Activated CD8-positive, alpha-beta memory T cell treated with anti-CD3 and anti-CD28 coated beads for 48 hours (primary cell): ENCODE measurements around the gene DMAP1.
"Not testable (repeated sequence)": the region's sequence is repeated elsewhere in the genome, so short reads cannot be mapped to it uniquely, and the experiment has no call there.

ENCODE experiments used
- DNase-seq, 3 experiments: peaks; one replicate each; pipeline ENCODE4 v3.0.0-alpha.2; 2020; ENCODE audit warnings: low read depth in 2 of 3, low spot score in 2 of 3

Gene DMAP1, protein sequence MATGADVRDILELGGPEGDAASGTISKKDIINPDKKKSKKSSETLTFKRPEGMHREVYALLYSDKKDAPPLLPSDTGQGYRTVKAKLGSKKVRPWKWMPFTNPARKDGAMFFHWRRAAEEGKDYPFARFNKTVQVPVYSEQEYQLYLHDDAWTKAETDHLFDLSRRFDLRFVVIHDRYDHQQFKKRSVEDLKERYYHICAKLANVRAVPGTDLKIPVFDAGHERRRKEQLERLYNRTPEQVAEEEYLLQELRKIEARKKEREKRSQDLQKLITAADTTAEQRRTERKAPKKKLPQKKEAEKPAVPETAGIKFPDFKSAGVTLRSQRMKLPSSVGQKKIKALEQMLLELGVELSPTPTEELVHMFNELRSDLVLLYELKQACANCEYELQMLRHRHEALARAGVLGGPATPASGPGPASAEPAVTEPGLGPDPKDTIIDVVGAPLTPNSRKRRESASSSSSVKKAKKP

DNA sequence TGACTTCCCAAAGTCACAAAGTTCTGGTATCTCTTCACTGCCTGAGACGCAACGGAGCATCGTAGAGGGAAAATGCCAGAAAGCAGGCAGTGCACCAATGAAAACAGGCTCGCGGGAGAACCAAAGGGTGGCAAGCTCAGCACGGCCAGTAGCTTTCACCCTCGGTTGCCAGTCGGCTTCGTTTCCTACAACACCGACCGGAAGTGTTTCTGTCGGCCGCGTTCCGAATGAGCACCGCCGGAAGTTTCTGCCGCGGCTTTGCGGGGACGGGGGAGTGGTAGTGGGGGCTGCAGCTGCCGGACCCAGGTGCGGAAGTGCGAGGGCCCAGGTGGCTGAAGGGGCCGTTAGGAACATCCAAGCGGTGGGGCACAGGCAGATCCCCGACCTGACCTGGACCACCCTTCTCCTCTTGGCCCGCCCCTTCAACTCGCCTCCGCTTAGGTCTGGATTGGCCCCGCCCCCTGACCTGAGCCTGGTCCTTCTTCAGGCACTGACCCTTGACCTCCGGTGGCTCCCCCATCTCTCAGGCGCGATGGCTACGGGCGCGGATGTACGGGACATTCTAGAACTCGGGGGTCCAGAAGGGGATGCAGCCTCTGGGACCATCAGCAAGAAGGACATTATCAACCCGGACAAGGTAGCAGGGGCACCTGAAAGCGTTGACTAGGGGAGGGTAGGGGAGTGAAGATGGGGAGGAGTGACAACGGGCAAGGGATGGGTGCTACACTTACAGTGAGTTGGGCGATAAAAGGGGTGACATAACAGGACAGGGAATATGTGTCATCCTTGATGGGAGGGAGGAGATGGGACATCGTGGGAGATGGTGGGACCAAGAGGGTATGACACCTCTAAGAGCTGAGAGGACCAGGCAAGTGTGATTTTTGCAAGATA is at the start of gene DMAP1:
DMAP1 (plus strand) TSS at position 250 of the 891 bp plus-strand sequence; CDS start at position 533, 283 bp downstream.
- DNase-seq = peak; percentile 72 to 83 (median 76)

DNA sequence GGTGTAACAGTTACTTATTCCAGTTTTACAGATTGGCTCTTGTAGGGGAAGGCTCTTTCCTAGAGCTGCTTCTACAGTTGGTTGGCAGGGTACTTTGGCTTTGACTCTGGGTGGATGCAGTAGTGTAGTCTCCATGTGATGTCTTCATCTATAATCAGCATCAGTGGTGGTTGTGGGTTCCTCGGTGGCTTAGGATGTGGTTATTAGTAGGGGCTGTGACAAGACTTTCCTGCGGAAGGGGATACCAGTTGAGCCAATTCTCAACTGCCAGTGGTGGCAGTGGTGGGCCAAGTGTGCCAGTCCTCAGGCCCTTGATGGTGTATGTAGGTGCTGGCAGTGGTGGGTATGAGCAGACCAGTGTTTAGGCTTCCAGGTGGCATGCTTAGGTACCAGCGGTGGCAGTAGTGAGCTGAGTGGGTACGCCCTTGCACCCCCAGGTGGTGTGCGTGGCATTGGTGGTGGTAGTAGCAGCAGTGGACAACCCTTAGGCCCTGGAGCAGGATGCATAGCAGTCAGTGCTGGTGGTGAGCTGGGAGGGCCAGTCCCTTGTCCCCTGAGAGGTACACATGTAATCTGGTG is 44.7 kb upstream of the DMAP1 start:
- DNase-seq = no peak

DNA sequence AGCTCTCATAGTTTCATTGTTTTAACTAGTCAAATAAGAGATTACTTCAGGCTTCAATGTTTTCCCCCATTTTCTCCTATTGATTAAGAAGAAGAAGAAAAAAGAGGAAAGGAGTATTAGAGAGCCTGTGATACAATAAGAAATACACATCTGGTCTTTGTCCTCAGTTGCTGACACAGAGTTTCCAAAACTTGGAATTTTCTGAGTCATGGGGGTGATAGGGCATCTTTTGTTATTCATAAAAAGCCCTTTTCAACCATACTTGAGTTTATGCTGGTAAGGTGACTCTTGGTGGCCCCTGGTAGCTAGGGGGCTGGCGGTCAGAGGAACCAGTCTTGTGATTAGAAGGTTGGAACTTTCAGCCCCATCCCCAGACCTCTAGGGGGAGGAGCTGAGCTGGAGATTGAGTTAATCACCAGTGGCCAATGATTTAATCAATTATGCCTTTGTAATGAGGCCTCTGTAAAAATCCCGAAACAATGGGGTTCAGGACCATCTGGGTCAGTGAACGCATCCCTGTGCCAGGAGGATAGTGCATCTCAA is 42.9 kb upstream of the DMAP1 start:
- DNase-seq = no peak

DNA sequence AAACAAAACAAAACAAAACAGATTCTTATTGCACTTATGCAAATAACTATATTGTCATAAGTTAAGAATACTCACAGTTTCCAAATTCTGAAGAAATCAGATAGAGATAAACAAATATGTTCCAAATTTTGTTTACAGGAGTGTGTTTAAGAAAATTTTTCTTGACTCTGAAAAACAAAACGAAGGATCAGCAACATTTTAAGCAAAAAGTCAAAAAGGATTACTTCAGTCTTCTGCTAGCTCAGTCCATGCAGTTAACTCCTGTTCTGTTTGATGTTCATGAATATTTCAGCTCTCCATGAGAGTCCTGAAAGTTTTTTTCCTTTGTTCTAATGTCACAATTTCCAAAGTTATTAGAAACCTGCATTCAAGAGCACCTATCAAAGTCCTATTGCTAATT is 38.6 kb upstream of the DMAP1 start:
- no peak for DNase-seq

DNA sequence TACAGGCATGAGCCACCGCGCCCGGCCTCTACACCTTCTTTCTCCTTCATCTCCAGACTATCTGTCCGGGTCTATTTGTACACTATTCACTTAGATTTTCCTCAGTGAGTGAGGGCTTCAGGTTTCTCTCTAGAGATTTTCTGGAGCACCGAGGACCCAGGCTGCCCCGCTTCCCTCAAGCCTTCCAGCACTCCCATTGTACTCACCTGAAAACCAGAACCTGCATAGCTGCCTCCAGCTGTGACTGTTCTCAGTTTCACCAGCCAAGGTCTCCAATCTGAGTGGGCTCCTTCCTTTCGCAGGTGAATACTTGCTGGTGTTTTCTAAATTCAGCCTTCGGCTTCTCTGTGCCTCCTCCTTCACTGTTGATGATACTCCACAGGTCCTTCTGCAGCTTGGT is 12.9 kb upstream of the DMAP1 start:
- DNase-seq = no peak

DNA sequence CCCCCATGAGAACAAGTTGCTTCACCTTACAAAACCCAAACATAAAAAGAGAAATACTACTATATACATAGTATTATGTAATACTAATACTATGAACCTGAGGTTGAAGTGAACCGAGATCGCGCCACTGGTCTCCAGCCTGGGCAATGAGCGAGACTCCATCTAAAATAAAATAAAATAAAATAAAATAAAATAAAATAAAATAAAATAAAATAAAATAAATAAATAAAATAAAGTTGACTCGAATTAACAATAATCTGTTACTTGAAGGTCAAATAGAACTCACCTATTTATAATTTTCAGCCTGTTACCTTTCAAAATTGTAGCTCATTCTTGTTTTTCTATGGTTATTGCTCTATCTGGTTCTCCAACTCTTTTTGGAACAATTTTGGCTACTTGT is 6.7 kb upstream of the DMAP1 start:
- DNase-seq = not testable (repeated sequence)

DNA sequence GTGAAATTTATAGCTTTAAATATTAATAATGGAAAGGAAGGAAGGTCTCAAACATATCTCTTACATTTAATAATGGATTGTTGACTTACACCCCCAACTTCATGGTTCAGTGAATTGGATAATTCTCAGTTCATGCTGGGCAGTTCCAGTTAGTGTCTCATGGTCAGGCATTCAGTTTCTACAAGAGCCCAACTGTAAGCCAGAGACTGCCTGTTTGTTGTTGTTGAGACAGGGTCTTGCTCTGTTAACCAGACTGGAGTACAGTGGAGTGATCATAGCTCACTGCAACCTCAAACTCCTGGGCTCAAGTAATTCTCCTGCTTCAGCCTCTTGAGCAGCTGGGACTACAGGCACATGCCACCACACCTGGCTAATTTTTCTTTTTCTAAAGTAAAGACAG is 5.0 kb upstream of the DMAP1 start:
- DNase-seq = no peak

DNA sequence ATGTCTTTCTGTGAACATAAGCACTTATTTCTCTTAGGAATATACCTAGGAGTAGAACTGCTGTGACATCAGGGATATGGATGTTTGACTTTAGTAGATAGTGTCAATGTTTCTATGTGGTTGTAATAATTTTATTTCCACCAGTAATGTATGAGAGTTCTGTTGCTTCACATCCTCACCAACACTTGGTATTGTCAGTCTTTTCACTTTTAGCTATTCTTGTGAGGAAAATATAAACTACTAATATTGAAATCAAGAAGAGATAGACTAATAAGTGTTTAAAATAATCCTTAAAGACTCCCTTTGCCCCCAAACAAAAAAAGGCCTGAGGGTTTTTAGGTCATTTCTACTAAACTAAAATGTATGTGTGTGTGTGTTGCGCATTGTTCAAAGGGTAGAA is 2.7 kb upstream of the DMAP1 start:
- DNase-seq = no peak

DNA sequence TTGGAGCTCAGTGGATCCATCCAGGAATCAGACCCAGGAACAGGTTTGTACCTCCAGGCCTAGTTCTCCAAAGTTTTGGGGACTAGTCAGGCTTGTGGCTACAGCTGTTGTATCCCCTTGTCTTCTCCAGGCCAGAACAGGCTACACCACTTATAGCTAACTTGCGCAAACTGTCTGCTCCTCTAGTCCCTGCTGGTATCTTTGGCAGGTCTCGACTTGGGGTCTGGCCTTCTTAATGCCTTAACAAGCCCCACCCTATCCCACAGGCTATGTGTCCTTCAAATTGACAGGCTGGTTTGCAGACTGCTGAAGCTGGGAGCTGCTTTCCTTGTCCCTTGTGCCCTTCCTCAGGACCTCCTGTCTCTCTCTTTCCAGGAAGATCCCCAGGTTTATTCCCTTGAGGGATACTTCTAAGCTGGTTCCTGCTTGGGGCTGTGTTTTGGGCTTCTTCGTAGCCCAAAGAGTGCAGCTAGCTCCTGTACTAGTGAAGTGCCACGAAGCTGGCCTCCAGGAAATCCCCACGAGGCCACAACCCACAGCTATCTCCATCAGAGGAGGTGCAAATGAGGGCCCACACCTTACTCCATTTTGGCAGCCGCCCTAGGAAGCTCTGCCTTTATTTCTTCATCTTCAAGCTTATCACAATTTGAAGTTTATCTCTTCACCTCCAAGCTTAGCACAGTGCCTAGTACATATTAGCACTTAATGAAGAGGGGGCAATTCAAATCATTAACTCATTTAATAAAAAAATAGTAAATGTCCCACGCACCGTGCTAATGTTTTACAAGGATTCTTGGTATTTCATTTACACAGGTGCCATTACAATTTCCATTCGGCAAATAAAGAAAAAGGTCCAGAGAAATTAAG is 683 bp upstream of the DMAP1 start:
- no peak for DNase-seq

DNA sequence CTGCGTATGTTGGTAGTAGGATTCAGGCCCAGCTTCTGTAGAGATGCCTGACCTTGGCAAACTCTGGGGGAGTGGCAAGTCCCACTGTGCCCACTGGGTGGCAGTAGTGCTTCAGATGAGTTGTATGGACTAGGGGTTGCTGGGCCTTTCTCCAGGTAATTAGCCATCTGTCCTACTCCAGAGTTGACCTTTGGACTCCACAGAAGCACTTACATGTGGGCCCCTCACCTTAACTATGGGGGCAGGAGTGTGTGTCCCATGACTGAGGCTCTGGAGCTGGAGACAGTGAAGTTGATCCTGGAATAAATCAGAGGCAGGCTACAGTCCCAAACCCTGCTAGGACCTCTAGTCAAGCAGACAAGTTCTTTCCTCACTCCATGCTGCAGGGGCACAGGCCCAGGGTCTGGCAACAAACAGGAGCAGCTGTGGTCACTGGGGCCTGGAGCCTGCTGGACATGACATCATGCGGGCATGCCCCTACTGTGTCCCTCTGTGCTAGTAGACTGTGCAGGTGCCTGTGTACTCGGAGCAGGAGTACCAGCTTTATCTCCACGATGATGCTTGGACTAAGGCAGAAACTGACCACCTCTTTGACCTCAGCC is 4.6 kb downstream of the DMAP1 start:
- DNase-seq = peak; percentile 49 to 60 (median 57)

DNA sequence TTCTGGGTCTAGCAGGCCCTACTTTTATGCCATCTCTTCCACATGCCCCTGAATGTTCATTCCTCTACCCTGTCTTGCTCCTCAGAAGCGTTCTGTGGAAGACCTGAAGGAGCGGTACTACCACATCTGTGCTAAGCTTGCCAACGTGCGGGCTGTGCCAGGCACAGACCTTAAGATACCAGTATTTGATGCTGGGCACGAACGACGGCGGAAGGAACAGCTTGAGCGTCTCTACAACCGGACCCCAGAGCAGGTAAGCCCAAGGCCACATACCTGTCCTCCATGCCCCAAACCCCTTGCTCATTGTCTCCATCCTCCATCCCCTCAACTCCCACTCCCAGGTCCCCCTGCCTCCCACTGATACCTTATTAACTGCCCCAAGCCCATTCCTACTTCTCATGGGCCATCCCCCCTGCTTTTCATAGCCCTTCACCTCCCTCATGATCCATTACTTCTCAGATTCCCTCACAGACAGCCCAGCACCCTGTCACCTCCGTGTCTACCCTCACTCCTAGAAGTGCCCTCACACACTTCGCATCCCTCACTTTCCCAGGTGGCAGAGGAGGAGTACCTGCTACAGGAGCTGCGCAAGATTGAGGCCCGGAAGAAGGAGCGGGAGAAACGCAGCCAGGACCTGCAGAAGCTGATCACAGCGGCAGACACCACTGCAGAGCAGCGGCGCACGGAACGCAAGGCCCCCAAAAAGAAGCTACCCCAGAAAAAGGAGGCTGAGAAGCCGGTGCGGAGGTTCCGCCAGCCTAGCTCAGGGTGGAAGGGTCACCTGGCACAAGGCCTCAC is 5.4 kb downstream of the DMAP1 start:
- no peak for DNase-seq

DNA sequence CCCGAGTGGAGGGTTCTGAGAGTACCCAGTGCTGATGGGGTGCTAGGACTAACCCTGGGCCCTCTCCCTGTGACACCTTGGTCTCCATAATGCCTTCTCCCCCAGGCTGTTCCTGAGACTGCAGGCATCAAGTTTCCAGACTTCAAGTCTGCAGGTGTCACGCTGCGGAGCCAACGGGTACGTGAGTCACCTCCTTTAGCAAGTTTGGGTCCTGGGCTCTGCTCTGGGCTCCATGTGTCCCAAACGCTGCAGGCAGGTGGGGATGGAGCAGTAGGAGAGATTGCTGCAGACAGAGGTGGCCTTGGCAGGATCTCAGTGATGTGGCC is 6.0 kb downstream of the DMAP1 start:
- no peak for DNase-seq

DNA sequence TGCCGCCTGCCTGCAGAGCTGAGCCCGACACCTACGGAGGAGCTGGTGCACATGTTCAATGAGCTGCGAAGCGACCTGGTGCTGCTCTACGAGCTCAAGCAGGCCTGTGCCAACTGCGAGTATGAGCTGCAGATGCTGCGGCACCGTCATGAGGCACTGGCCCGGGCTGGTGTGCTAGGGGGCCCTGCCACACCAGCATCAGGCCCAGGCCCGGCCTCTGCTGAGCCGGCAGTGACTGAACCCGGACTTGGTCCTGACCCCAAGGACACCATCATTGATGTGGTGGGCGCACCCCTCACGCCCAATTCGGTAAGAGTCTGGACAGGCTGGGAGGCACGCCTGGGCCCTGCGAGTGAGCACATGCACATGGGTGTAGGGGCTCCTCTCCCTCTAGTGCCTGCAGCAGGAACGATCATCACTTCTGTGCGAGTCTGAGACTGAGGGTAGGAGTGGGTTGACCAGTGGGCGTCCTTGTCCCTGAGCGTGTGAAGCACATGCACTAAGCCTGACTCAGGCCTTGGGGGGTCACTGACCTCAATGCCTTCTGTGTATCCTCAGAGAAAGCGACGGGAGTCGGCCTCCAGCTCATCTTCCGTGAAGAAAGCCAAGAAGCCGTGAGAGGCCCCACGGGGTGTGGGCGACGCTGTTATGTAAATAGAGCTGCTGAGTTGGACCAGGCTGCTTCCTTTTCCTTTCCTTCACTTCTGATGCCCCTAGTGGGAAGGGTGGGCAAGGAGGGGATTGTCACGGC is 6.9 kb downstream of the DMAP1 start:
- no peak for DNase-seq

DNA sequence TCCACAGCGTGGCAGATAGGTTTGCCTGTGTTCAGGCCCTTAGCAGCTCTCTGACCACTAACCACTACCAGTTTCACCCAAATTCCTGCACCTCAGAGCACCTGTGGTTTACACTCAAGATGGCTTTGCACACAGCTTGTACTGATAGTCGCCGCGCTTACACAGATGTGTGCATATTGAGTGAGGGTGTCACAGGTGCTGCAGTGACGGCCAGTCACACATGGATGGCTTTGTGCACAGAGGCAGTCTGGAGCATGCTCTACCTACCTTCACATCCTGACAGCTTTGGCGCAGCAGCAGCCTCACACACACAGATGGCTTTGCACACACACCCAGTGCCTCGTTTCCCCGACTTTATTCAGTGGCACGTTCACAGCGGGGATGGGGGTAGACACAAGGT is 7.5 kb downstream of the DMAP1 start:
- DNase-seq = no peak

DNA sequence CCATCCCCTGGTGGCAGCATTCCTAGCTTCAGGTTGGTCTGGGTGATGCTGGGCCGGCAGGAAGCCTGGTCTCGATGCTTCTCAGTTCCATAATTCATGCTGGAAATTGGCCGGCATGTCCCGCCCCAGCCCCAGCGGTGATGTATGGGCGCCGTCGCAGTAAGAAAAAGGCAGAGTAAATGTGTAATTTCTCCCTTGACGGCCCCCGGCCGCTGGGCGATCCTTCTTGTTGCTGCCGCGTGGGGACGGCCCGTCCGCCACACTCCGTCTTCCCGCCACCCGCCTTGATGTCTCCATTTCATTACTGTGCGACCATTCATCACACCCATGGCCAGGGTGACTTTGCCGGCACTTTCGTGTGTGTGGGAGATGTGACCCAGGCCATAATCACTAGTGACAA is 8.5 kb downstream of the DMAP1 start:
- no peak for DNase-seq

DNA sequence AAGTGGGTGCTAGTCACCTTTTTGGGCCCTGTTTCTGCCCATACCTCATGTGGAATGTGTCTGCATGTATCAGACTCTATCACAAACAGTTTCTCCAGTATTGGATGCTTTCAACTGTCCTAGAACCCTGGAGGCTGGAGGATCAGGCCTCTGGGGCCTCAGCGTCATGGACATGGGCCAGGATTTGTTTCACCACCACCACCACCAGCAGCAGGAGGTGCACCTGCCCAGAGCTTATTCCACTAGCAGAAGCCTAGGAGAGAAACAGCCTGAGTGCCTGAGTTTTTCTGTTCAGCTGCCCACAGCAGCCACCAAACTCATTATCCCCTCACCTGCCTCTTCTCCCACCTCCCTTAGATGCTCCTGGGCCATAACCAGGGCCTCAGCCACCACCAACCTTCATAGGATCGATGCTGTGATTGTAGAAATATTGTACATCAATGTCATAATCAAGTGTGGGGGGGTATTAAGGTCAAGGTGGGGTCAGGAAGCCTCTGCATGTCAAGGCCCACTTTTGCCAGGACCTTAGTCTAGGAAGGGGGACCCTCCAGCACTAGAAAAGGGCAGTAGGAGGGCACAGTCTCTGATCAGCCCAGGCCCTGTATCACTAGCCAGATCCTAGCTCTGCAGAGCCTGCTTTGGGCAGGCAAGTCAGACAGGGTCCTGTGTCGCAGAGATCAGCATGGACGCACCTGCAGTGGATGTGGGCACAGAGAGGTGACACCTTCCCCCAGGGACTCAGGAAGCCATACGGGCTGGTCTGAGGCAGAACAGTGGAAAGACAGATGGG is 9.3 kb downstream of the DMAP1 start:
- no peak for DNase-seq

DNA sequence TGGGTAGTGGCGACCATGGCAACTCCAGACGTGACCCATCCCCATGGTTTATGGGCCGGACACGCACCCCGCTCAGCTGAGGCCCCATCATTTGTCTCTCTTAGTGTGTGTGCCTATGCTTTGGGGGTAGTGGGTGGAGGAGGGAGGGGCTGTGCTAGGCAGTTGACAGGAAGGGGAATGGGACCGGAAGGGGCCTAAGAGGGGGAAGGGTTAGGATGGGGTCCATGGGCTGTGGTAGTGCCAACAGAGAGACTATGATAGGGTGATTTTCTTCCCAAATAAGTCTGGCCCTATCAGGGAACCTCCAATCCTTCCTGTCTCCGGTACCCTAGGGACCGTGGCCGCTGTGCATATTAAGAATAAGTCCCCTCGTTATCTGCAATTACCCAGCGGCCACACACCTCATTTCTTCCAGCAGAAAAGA is 9.9 kb downstream of the DMAP1 start:
- DNase-seq = no peak

DNA sequence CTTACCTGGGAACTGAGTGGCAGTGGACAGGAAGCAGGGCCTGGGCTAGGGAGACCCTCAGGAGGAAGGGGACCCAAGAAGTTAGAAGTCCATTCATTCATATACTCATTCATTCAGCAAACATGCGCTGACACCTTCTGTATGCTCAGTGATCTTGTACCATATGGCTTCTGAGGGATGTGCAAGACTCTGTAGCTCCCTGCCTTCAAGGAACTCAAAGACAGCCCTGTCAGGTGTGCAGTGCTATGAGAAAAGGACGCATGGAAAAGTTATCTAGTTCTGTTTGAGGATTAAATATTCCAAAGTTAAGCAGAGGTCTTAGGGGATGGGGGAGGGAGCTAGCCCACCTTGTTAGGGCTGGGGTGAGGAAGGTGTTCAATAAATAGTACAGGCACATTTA is 12.5 kb downstream of the DMAP1 start:
- no peak for DNase-seq
